Suppressor macrophage treated with lipopolysaccharide for 4 hours (primary cell): ENCODE results near the gene CRISPLD2.

Source experiments
- DNase-seq: peaks from one replicate; pipeline ENCODE4 v3.0.0-alpha.2; 2020

Gene CRISPLD2

GRCh38 chr16:84888450-84888849 is 68.7 kb downstream of the CRISPLD2 start:
- DNase-seq = no peak

GRCh38 chr16:84889066-84889465 is 69.3 kb downstream of the CRISPLD2 start:
- no peak for DNase-seq

- DNase-seq = no peak
These were observed 70.6 kb downstream of the CRISPLD2 start for GRCh38 chr16:84890427-84890826.

- no peak for DNase-seq
These were observed 71.5 kb downstream of the CRISPLD2 start for GRCh38 chr16:84891149-84891795.

GRCh38 chr16:84892097-84892496 is 72.3 kb downstream of the CRISPLD2 start:
- no peak for DNase-seq

GRCh38 chr16:84893467-84893848 is 73.7 kb downstream of the CRISPLD2 start:
- no peak for DNase-seq

GRCh38 chr16:84893849-84894599 is 74.2 kb downstream of the CRISPLD2 start:
- DNase-seq = peak; percentile 67

- no peak for DNase-seq
These were observed 75.2 kb downstream of the CRISPLD2 start for GRCh38 chr16:84895016-84895415.

- DNase-seq = no peak
These were observed 77.1 kb downstream of the CRISPLD2 start for GRCh38 chr16:84896847-84897246.

- peak; percentile 91 for DNase-seq
These were observed 78.2 kb downstream of the CRISPLD2 start for GRCh38 chr16:84897911-84898377.

GRCh38 chr16:84898447-84898846 is 78.7 kb downstream of the CRISPLD2 start:
- peak; percentile 76 for DNase-seq

GRCh38 chr16:84899414-84899813 is 79.6 kb downstream of the CRISPLD2 start:
- no peak for DNase-seq

GRCh38 chr16:84905965-84906460 is 86.2 kb downstream of the CRISPLD2 start:
- DNase-seq = no peak

- no peak for DNase-seq
These were observed 87.3 kb downstream of the CRISPLD2 start for GRCh38 chr16:84907051-84907450.

- DNase-seq = peak; percentile 87
These were observed 87.8 kb downstream of the CRISPLD2 start for GRCh38 chr16:84907575-84907974.

- DNase-seq = no peak
These were observed 89.8 kb downstream of the CRISPLD2 start for GRCh38 chr16:84909476-84910085.

- peak; percentile 88 for DNase-seq
These were observed 91.9 kb downstream of the CRISPLD2 start for GRCh38 chr16:84911486-84912216.

- no peak for DNase-seq
These were observed 93.5 kb downstream of the CRISPLD2 start for GRCh38 chr16:84913315-84913714.

- DNase-seq = no peak
These were observed 94.5 kb downstream of the CRISPLD2 start for GRCh38 chr16:84914273-84914672.

GRCh38 chr16:84916178-84916577 is 96.4 kb downstream of the CRISPLD2 start:
- no peak for DNase-seq

GRCh38 chr16:84916850-84917249 is 97.1 kb downstream of the CRISPLD2 start:
- DNase-seq = no peak

- no peak for DNase-seq
These were observed 97.7 kb downstream of the CRISPLD2 start for GRCh38 chr16:84917492-84917891.
